ENCODE measurements around the gene CA10. TPM values are rescaled to one million over a fixed set of nuclear protein-coding genes. Genes with fewer than 3 reads are reported as not detected.

Gene CA10
- total RNA-seq, 4 donors from 2014 or later, result not detected

DNA sequence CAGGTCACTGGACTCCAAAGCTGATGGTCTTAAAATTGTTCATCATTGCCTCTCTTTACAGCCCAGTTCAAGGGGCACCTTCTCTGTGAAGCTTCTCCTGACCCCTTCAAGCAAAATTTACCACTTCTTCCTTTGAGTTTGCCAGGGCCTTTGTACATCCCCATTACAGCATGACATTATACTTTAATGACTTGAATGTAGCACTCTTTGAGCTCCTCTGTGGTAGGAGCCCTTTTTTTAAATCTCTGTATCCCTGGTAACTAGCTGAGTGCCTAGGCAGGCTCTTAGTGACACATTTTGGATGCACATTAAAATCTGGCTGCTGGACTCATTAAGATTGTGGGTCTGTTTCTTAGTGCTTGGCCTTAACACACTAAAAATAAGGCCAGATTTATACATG lies 412.1 kb downstream of the CA10 start:
- no peaks in the 10 kb centered on the region for H3K4me1 ChIP-seq
- DNase-seq (ENCODE audit: low spot score in 2 of 2), result no peak
- H3K36me3 ChIP-seq, result no peaks in the 10 kb centered on the region
- no peaks in the 10 kb centered on the region for H3K27me3 ChIP-seq
- no peak overlapping the region for H3K27ac ChIP-seq
- no peaks in the 10 kb centered on the region for H3K9me3 ChIP-seq
- no peak overlapping the region for H3K4me3 ChIP-seq
- TF ChIP-seq, protein P1, sequence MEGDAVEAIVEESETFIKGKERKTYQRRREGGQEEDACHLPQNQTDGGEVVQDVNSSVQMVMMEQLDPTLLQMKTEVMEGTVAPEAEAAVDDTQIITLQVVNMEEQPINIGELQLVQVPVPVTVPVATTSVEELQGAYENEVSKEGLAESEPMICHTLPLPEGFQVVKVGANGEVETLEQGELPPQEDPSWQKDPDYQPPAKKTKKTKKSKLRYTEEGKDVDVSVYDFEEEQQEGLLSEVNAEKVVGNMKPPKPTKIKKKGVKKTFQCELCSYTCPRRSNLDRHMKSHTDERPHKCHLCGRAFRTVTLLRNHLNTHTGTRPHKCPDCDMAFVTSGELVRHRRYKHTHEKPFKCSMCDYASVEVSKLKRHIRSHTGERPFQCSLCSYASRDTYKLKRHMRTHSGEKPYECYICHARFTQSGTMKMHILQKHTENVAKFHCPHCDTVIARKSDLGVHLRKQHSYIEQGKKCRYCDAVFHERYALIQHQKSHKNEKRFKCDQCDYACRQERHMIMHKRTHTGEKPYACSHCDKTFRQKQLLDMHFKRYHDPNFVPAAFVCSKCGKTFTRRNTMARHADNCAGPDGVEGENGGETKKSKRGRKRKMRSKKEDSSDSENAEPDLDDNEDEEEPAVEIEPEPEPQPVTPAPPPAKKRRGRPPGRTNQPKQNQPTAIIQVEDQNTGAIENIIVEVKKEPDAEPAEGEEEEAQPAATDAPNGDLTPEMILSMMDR (IDR thresholded peaks at IDR 0.05), result no peak
- TF ChIP-seq EP300 (IDR thresholded peaks at IDR 0.05), result no peak
- TF ChIP-seq POLR2AphosphoS5 (IDR thresholded peaks at IDR 0.05), result no peak
- TF ChIP-seq POLR2A (IDR thresholded peaks at IDR 0.05), result no peak

DNA sequence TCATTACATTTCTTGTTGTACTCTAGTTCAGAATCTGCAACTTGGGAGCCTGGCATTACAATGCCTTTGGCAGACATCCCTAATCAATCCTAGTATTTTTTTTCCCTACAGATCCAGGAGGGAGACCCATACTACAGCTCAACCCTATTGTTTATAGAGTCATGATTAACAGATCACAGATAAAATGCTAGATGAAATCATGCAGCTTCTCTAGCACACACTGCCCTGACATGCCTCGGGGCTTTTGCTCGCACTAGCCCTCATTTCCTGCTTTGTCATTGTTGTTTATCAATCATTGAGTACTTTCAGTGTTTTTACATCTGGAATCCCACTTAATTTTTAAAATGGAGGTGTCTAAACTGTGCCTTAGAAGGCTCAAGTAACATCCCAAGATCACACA lies 412.5 kb downstream of the CA10 start:
- H3K4me3 ChIP-seq, result no peak overlapping the region
- WGBS, result 27% methylated on average over 2 of the region's 2 CpGs
- TF ChIP-seq, protein P1 (IDR thresholded peaks at IDR 0.05), result no peak
- no peak for TF ChIP-seq EP300 (IDR thresholded peaks at IDR 0.05)
- no peak for TF ChIP-seq POLR2A (IDR thresholded peaks at IDR 0.05)
- no peak for TF ChIP-seq POLR2AphosphoS5 (IDR thresholded peaks at IDR 0.05)
- H3K4me1 ChIP-seq, result no peaks in the 10 kb centered on the region
- H3K27me3 ChIP-seq, result no peaks in the 10 kb centered on the region
- no peak for DNase-seq (ENCODE audit: low spot score in 2 of 2)
- H3K36me3 ChIP-seq, result no peaks in the 10 kb centered on the region
- no peaks in the 10 kb centered on the region for H3K9me3 ChIP-seq
- H3K27ac ChIP-seq, result no peak overlapping the region

DNA sequence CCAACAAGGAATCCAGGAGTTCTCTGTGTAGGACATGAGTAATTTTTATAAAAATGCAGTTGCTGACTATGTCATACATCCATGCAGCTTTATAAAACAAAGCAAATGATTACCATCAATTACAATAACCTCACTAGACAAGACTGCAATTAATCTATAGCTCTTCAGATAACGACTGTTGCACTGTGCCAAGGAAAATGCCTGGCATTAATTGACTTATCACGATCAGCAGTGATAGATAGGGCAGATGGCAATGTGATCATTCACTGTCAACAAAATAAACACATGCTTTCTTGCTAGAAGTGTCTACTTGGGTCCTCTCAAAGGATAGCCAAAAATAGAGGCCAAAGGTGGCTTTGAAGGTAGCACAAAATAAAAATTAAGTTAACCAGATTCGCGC lies 415.0 kb downstream of the CA10 start:
- 83% methylated on average over 4 of the region's 4 CpGs for WGBS
- DNase-seq (ENCODE audit: low spot score in 2 of 2), result no peak
- H3K4me3 ChIP-seq, result no peak overlapping the region
- H3K27me3 ChIP-seq, result no peaks in the 10 kb centered on the region
- no peaks in the 10 kb centered on the region for H3K4me1 ChIP-seq
- TF ChIP-seq EP300 (IDR thresholded peaks at IDR 0.05), result no peak
- TF ChIP-seq, protein P1 (IDR thresholded peaks at IDR 0.05), result no peak
- no peak for TF ChIP-seq POLR2AphosphoS5 (IDR thresholded peaks at IDR 0.05)
- TF ChIP-seq POLR2A (IDR thresholded peaks at IDR 0.05), result no peak
- no peaks in the 10 kb centered on the region for H3K36me3 ChIP-seq
- H3K27ac ChIP-seq, result no peak overlapping the region
- H3K9me3 ChIP-seq, result no peaks in the 10 kb centered on the region

DNA sequence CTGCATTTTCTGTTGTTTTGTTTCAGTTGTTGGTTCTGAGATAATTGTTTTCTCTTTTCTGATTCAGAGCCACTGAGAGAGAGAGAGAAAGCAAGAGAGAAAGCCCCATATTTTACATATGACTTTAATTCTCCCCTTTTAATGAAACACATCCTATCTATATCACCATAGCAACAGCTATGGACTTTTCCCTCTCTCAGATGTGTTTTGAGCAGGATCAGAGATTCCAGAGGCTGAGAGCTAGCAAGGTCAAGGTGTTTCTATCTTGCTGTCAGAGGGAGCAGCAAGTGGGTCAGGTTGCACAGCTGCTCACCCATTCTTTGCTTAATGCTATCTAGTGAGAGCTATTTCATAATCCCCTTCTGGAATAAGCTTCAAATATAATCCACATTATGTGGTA lies 415.9 kb downstream of the CA10 start:
- Histone ChIP-seq H3K27me3 (no peaks in the 10 kb centered on the region), H3K27ac (no peak overlapping the region), H3K36me3 (no peaks in the 10 kb centered on the region), H3K4me1 (no peaks in the 10 kb centered on the region), H3K4me3 (no peak overlapping the region), H3K9me3 (no peaks in the 10 kb centered on the region)
- no peak for DNase-seq (ENCODE audit: low spot score in 2 of 2)
- TF ChIP-seq EP300 (IDR thresholded peaks at IDR 0.05) (no peak), POLR2A (IDR thresholded peaks at IDR 0.05) (no peak), POLR2AphosphoS5 (IDR thresholded peaks at IDR 0.05) (no peak)
- TF ChIP-seq, protein P1 (IDR thresholded peaks at IDR 0.05), result no peak

DNA sequence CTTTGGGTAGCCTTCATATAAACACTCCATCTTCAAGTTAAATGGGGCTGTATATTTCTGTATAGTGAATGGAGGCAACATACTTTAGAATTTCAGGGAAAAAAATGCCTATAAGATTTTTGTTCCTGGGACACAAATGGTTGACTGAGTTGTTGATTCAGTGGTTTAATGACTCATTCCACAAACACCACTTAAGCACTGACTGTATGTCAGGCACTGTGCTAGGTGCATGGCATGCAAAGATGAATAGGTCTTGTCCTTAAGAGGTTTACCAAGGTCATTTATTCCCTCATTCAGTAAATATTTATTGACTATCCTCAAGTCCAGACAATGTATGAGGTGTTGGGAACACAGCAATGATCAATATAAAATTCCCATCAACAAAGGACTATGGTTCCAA lies 417.1 kb downstream of the CA10 start:
- Histone ChIP-seq H3K4me1 (no peaks in the 10 kb centered on the region), H3K36me3 (no peaks in the 10 kb centered on the region), H3K4me3 (no peak overlapping the region), H3K27ac (no peak overlapping the region), H3K27me3 (no peaks in the 10 kb centered on the region), H3K9me3 (no peaks in the 10 kb centered on the region)
- TF ChIP-seq POLR2A (IDR thresholded peaks at IDR 0.05), result no peak
- no peak for TF ChIP-seq POLR2AphosphoS5 (IDR thresholded peaks at IDR 0.05)
- no peak for TF ChIP-seq EP300 (IDR thresholded peaks at IDR 0.05)
- TF ChIP-seq, protein P1 (IDR thresholded peaks at IDR 0.05), result no peak
- no peak for DNase-seq (ENCODE audit: low spot score in 2 of 2)
